ENCODE results near the gene ZNF423.

The ZNF423 gene

GRCh38 chr16:49822649-49823370, 33.1 kb downstream of the ZNF423 start:
- DNase-seq = no peak

GRCh38 chr16:49821614-49822282, 34.2 kb downstream of the ZNF423 start:
- no peak for DNase-seq

DNA sequence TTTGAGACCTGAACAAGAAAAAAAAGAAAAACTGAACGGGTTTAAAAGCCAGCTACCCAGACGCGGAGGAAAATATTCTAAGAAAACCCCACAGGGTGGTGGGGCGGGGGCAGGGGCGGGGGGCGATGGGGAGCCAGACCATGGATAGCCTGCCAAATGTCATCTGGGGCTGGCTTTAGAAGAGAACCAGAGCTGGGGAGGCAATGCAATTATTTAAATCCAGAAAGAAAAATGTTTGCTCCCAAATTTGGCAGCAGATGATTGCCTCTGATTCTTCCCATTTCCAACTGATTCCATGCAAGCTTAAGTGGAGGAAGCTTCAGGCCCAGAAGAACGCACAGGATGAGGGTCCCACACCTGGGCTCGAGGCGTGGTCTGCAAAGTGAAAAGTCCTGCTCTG, 34.8 kb downstream of the ZNF423 start:
- DNase-seq = no peak

- no peak for DNase-seq
These were observed 38.0 kb downstream of the ZNF423 start for GRCh38 chr16:49817754-49818507.

- no peak for DNase-seq
These were observed 39.0 kb downstream of the ZNF423 start for GRCh38 chr16:49816875-49817274.

DNA sequence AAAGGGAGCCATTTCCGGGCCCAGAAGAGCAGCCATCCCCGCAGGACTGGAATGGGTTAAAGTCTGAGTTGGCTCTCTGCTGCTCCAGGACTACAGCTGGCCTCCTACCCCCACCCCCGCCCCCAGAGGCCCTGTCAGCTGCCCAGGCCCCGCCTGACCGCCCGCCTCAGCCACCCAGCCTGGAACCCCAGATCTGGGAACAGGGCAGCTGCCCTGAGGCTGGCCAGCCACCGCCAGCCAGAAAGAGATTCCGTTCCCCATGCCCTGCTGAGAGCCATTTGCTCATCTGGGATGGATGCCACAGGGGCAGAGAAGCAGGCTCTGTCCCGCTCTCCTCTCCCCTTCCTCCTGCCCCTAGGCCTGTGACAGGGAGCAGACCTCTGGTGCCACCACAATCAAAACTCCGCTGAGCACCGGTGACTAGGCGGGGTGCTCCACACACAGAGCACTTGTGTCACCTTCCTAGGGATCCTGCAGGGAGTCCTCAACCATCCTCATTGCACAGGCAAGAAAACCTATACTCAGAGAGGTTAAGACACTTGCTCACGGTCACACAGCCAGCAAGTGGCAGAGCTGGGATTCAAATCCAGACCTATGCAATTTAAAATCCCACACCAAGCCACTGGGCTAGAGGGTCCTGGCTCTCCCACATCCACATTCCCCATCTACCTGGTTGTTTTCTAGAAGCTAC, 44.1 kb downstream of the ZNF423 start:
- no peak for DNase-seq

GRCh38 chr16:49810831-49811230, 45.1 kb downstream of the ZNF423 start:
- no peak for DNase-seq

GRCh38 chr16:49809561-49809960, 46.4 kb downstream of the ZNF423 start:
- DNase-seq = no peak

GRCh38 chr16:49809062-49809461, 46.9 kb downstream of the ZNF423 start:
- DNase-seq = no peak

GRCh38 chr16:49806446-49806845, 49.5 kb downstream of the ZNF423 start:
- no peak for DNase-seq

DNA sequence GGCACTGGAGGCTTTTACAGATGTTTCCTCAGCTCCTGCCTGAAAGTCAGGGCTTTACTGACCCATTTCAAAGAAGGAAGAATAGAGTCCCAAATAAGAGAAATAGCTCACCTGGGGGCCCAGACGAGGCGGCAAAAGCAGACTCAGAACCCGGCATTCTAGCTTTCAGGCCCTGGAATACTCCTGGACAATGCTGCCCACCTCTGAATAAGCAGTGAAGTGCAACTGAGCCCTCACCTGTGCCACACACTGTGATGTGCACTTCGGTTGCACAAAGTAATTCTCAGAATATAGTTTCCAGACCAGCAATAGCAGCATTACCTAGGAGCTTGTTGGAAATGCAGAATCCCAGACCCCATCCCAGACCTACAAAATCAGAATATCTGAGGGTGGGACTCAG, 54.6 kb downstream of the ZNF423 start:
- no peak for DNase-seq

- no peak for DNase-seq
These were observed 55.0 kb downstream of the ZNF423 start for GRCh38 chr16:49800876-49801275.

DNA sequence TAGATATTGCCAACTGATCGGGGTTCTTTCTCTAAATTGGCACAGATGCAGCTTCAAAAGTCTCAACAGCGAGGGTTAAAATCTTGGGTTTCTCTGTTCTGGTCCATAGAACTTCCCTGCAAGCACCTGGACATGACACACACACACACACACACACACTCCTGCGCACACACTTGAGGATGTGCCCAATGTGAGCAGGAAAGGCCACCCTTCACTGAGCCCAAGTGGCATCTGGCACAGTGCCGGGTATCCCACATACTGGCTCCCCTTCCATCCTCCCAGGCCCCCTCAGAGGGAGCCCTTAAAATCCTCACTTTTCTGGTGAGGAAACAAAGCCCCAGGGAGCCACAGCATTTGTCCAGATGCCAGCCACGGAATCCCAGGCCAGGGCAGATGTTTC, 55.5 kb downstream of the ZNF423 start:
- no peak for DNase-seq

- DNase-seq = no peak
These were observed 56.7 kb downstream of the ZNF423 start for GRCh38 chr16:49799172-49799571.

DNA sequence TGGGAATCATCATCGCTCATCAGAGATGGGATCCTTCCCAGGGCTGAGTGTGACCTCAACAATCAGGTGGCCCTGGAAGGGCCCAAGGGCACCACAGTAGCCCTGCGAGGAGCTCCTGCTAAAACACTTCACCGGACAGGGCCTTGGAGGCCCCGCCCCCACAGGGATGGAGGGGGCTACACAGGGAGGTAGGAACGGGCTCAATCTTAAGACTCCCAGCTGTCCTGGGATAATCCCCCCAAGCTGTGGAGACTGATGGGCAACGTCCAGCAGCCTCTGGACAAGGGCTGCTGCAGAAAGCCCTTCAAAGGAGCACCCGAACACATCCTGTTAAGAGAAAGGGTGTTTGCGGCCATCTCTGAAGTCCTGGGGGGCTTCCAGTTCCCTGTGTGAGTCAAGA, 60.4 kb downstream of the ZNF423 start:
- no peak for DNase-seq

- no peak for DNase-seq
These were observed 62.7 kb downstream of the ZNF423 start for GRCh38 chr16:49793244-49793643.

GRCh38 chr16:49789616-49790015, 66.3 kb downstream of the ZNF423 start:
- no peak for DNase-seq

GRCh38 chr16:49788986-49789385, 66.9 kb downstream of the ZNF423 start:
- DNase-seq = no peak

DNA sequence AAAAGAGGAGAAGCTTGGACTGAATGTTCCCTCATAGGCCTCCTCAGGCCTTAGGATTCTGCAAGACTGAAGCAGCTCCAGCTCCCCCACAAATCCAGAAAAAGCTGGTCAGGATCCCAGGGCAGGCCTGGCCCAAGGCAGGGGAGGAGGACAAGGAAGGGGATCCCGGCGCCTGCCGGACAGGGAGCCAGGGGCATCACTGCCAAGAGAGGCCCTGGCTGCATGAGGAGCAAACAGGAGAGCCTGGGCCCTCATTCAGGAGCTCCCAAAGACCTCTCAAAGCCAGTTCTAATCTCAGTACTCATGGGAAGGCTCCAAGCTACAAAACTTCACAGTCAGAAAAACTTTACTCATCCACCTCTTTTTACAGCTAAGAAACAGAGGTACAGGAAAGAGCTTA, 67.3 kb downstream of the ZNF423 start:
- no peak for DNase-seq

DNA sequence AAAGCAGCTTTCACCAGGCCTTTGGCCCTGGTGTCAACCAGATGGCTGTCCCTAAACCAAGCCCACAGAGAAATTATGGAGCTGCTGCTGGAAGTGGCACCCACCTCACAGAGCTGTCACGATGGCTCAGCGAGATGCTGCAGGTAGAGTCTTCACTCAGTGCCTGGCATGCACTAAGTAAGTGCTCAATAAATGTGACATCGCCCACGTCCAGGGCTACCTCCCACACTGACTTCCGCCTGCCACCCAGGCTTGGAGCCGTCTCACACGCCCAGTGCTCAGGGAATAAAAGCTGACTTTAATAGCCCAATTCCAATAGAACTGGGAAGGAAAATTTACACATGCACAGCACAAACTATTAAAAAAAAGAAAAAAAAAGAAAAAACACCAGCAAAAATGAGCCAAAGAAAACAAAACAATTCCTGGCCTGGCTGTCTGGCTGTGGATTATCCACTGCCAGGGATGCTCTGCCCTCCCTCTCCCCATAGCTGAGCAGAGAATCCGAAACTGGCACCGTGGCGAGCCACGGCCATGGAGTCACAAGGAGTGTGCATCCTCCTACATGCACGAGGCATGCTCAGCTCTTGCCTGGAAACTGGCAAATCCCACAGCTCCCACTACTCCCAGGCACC, 68.9 kb downstream of the ZNF423 start:
- DNase-seq = no peak

GRCh38 chr16:49785970-49786369, 69.9 kb downstream of the ZNF423 start:
- no peak for DNase-seq

DNA sequence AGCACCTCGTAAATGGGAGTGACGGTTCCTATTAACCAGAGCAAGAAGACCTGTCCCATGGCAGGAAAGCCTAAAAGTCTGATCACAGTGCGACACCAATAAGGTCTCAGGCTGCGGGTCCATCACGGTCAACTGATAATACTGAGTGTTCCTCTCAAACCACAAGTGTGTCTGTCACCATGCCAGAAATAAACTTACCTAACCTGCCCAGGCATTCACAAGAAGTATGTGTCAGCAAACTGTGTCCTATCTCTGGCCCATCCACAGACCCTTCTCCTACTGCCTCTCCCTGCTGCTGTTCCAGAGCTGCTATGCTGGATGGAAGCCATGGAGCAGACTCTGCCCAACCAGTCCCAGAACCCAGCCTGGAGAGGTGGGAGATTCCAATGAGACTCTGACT, 73.5 kb downstream of the ZNF423 start:
- DNase-seq = no peak

GRCh38 chr16:49781401-49781800, 74.5 kb downstream of the ZNF423 start:
- no peak for DNase-seq

Data from NCI-H1436 (cell line).